ENCODE measurements around the gene LDLRAD4.
"Not testable (repeated sequence)": the region's sequence is repeated elsewhere in the genome, so short reads cannot be mapped to it uniquely, and the experiment has no call there.

The LDLRAD4 gene

GRCh38 chr18:13455471-13455870 is 236.9 kb downstream of the LDLRAD4 start:
- DNase-seq = peak; percentile 61

GRCh38 chr18:13455960-13456481 is 237.5 kb downstream of the LDLRAD4 start:
- no peak for DNase-seq

- no peak for DNase-seq
Measured at GRCh38 chr18:13456736-13457271, 238.2 kb downstream of the LDLRAD4 start.

- DNase-seq = peak; percentile 31
Measured at GRCh38 chr18:13457327-13457726, 238.8 kb downstream of the LDLRAD4 start.

- DNase-seq = no peak
Measured at GRCh38 chr18:13460946-13461345, 242.4 kb downstream of the LDLRAD4 start.

- peak; percentile 40 for DNase-seq
Measured at GRCh38 chr18:13461469-13461868, 242.9 kb downstream of the LDLRAD4 start.

GRCh38 chr18:13461936-13462335 is 243.4 kb downstream of the LDLRAD4 start:
- DNase-seq = no peak

GRCh38 chr18:13462686-13463085 is 244.1 kb downstream of the LDLRAD4 start:
- no peak for DNase-seq

GRCh38 chr18:13463526-13464210 is 245.1 kb downstream of the LDLRAD4 start:
- DNase-seq = no peak

- peak; percentile 94 for DNase-seq
Measured at GRCh38 chr18:13464432-13465123, 246.0 kb downstream of the LDLRAD4 start.

- no peak for DNase-seq
Measured at GRCh38 chr18:13465124-13465446, 246.5 kb downstream of the LDLRAD4 start.

GRCh38 chr18:13465476-13465875 is 246.9 kb downstream of the LDLRAD4 start:
- peak; percentile 52 for DNase-seq

- no peak for DNase-seq
Measured at GRCh38 chr18:13470516-13471197, 252.1 kb downstream of the LDLRAD4 start.

- DNase-seq = no peak
Measured at GRCh38 chr18:13471198-13471845, 252.8 kb downstream of the LDLRAD4 start.

GRCh38 chr18:13471971-13472628 is 253.5 kb downstream of the LDLRAD4 start:
- no peak for DNase-seq

GRCh38 chr18:13473751-13474150 is 255.2 kb downstream of the LDLRAD4 start:
- no peak for DNase-seq

GRCh38 chr18:13474336-13474735 is 255.8 kb downstream of the LDLRAD4 start:
- no peak for DNase-seq

- DNase-seq = no peak
Measured at GRCh38 chr18:13474907-13475545, 256.5 kb downstream of the LDLRAD4 start.

GRCh38 chr18:13476312-13476711 is 257.8 kb downstream of the LDLRAD4 start:
- DNase-seq = not testable (repeated sequence)

GRCh38 chr18:13477147-13477683 is 258.7 kb downstream of the LDLRAD4 start:
- no peak for DNase-seq

- no peak for DNase-seq
Measured at GRCh38 chr18:13480571-13481255, 262.2 kb downstream of the LDLRAD4 start.

Data from hematopoietic multipotent progenitor cell treated with erythropoietin and hydrocortisone succinate and interleukin-3 and kit ligand, for 4 days (in vitro differentiated cells).